Bone marrow (tissue), 2 donors: ENCODE measurements around the gene AKAIN1.

ENCODE experiments used
- DNase-seq, 2 donors: peaks; one replicate each; lab custom pipeline; 2025; lab: John Stamatoyannopoulos, UW

AKAIN1 gene

GRCh38 chr18:5093902-5094301, 103.2 kb downstream of the AKAIN1 start:
- DNase-seq = no peak
